Activated naive CD4-positive, alpha-beta T cell treated with anti-CD3 and anti-CD28 coated beads, Interleukin-2, amount 50 U/mL, for 72 hours (primary cell): ENCODE results near the gene LCE2C. TPM values are rescaled to one million over a fixed set of nuclear protein-coding genes. Genes with fewer than 3 reads are reported as not detected.
A peak's percentile ranks its signal among the peaks of the same experiment; 100 is the strongest.
"Not testable (repeated sequence)": the region's sequence is repeated elsewhere in the genome, so short reads cannot be mapped to it uniquely, and the experiment has no call there.

Source experiments
- ATAC-seq, 2 donors: fragments of 150-1000 bp; cut with Tn5 transposase; 2 replicates each; pipeline ENCODE4 v1.10.0; 2021; ENCODE audit warnings: mild to moderate bottlenecking in 2 of 2, moderate library complexity in 2 of 2
- DNase-seq, 2 donors: peaks; one replicate each; pipeline ENCODE4 v3.0.0; 2021 to 2022; ENCODE audit warnings: low spot score in 2 of 2
- H3K27ac Mint-ChIP-seq, 2 donors: one replicate each; pipeline ENCODE4 v1.8.0; 2022; ENCODE audit warnings: mild to moderate bottlenecking in 2 of 2, mixed read lengths in 2 of 2
- H3K36me3 Mint-ChIP-seq, 2 donors: one replicate each; pipeline ENCODE4 v1.8.0; 2022; ENCODE audit warnings: mixed read lengths in 2 of 2
- H3K9me3 Mint-ChIP-seq, 2 donors: one replicate each; pipeline ENCODE4 v1.8.0; 2022; ENCODE audit warnings: mixed read lengths in 2 of 2
- total RNA-seq, 2 donors: library from RNA; stranded (reverse); gene quantifications; one replicate each; pipeline ENCODE4 v1.2.3, GENCODE V29; 2022

Gene LCE2C, protein sequence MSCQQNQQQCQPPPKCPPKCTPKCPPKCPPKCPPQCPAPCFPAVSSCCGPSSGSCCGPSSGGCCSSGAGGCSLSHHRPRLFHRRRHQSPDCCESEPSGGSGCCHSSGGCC
- not detected for total RNA-seq

DNA sequence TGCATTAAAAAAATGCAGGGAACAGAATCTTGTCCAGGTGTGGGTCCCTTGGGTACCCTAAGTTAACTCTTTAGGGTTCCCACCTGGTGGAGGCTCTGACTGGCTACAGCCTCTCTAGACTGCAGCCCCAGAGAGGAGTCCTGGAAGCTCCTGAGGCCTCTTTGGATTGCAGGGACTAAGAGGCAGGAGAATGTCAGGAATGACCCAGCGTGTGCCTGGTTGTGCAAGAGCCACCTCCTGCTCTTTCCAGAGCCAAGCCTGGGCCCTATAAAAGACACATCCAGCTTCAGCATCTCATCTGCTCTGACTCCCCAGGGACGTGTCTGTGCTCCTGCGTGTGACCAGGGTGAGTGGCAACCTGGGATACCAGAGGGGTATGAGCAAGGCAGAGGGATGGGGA lies at the start of gene LCE2C:
Gene LCE2C, plus strand, starts transcription at position 297 of the 400 bp plus-strand sequence. CDS start 737 bp downstream, outside the sequence.
- not testable (repeated sequence) for DNase-seq, ATAC-seq, H3K36me3 Mint-ChIP-seq, H3K9me3 Mint-ChIP-seq, H3K27ac Mint-ChIP-seq

DNA sequence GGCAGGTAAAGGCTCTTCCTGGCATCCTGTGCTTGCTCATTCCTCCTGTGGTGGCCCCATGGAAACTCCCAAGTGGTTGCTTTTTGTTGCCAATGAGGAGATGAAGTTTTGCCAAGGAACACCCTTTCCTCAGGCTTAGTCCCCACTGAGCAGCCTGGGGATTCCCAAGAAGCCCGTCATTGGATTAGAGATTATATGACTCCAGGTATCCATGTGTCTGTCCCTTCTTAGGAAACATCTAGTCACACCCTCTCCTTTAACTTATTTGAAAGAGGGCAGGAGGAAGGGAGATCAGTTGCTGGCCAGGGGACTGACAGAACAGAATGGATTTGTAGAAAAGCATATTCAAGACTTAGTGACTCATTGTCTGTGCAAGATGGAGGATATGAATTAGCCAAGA lies 48.3 kb upstream of the LCE2C start:
- peaks cover 0 to 1% of the 10 kb centered on the region in 2 donors for H3K36me3 Mint-ChIP-seq
- H3K27ac Mint-ChIP-seq: no peak overlapping the region
- ATAC-seq (no peak), DNase-seq (no peak)
- H3K9me3 Mint-ChIP-seq: no peaks in the 10 kb centered on the region

DNA sequence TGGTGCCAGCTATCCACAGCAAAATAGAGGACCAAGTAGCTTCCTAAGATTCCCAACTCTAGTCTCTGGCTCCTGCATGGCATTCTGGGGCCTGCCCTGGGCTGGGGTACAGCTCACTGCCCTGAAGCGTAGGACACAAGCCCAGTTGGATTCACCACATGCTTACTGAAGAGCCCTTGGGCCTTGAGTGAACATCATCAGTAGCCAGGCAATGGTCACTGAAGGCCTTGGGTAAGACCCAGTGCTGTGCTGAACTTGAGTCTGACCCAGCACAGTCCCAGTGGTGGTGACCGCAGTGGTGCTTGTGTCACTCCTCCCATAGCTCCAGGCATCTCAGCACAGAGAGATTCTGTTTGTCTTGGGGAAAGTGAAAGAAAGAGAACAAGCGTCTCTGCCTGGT lies 44.5 kb upstream of the LCE2C start:
- Mint-ChIP-seq H3K9me3 (no peaks in the 10 kb centered on the region), H3K36me3 (peaks cover 0 to 6% of the 10 kb centered on the region in 2 donors), H3K27ac (no peak overlapping the region)
- ATAC-seq (no peak), DNase-seq (no peak)

DNA sequence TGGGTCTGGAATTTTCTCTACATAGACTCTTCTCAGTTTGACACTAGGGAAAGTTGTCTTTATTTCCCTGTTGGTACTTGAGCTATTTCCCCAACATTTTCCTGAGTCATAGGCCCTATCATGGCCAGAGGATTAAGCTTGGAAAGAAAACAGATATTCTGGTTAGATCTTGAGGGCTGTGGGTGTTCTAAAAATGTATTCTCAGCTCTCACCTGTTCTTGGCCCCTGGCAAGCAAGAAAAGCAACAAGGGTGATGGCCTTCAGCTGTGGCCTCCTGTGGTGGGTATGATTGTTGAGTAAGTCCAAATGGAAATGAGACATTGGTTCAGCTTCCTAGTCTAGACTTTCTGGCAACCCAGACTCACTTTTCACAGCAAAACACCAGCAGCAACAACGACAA lies 34.7 kb upstream of the LCE2C start:
- no peak for DNase-seq
- Mint-ChIP-seq H3K36me3 (no peaks in the 10 kb centered on the region), H3K27ac (no peak overlapping the region), H3K9me3 (no peaks in the 10 kb centered on the region)
- no peak for ATAC-seq

DNA sequence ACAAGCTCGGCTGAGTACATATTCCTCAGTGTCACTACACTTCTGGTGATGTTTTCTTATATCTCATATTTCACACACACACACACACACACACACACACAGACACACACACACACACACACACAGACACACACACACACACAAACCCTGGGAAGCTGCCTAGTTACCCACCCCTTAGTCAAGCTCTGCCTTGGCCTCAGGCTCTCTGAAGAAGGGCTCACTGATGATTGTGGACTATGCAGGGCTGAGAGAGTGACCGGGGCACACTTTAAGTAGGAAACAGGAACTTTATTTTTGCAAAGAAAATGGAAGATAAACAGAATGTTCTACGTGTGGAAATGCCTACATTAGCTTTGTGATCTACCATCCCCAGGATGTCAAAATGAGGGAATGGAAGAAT lies 31.1 kb upstream of the LCE2C start:
- Mint-ChIP-seq H3K36me3 (no peaks in the 10 kb centered on the region), H3K9me3 (no peaks in the 10 kb centered on the region), H3K27ac (no peak overlapping the region)
- no peak for DNase-seq
- no peak for ATAC-seq

DNA sequence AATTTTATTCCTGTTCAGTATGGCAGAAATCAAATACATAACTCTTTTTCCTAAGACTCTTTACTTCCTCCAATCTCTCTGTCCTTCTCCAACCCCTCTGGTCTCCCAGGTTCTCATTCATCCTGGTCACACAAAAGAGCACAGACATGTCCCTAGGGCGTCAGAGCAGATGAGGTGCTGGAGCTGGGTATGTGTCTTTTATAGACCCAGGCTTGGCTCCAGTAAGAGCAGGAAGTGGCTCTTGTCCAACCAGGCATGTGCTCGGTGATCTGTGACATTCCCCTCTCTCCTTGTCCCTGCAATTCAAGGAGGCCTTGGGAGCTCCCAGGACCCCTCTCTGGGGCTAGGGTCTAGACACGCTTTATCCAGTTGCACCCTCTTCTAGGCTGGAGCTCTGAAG lies 29.9 kb upstream of the LCE2C start:
- ATAC-seq (no peak), DNase-seq (no peak)
- Mint-ChIP-seq H3K27ac (no peak overlapping the region), H3K9me3 (no peaks in the 10 kb centered on the region), H3K36me3 (no peaks in the 10 kb centered on the region)

DNA sequence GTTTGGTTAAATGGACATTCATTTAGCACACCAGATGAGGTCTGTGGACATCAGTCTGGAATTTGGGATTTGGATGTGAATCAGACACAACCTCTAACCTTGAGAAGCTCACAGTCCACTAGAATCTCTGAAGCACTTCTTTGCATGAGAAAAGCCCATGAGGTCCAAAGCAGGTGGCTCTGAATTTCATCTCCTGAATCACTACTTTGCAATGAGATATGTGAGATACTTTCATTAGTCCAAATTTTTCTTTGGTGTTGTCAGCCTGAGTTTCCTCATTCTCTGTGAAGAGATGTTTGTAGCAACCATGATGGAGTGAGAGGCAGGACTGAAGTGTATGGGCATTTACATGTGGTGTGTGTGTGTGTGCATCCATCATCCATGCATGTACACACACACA lies 28.4 kb upstream of the LCE2C start:
- no peaks in the 10 kb centered on the region for H3K36me3 Mint-ChIP-seq
- H3K9me3 Mint-ChIP-seq: no peaks in the 10 kb centered on the region
- DNase-seq (no peak), ATAC-seq (no peak)
- H3K27ac Mint-ChIP-seq: no peak overlapping the region

DNA sequence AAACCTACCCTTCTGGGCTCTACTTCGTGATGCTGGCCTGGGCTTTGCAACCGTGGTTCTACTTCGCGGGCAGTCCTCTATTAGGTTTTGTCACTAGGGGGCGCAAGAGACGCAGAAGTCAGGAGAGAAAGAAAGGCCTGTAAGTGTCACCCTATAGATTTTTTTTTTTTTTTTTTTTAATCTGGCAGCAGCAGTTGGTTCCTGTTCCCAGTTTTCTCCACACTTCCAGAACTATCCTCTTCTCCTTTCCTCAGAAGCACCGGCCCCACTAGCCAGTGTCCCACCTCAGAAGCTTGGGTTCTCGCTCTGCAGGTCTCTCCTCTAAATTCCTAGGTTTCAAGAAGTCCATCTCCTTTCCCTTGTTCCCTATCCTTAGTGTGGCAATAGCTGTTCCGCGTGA lies 21.0 kb upstream of the LCE2C start:
- H3K27ac Mint-ChIP-seq: no peak overlapping the region
- peak; percentile 49 to 59 for ATAC-seq
- H3K9me3 Mint-ChIP-seq: no peaks in the 10 kb centered on the region

DNA sequence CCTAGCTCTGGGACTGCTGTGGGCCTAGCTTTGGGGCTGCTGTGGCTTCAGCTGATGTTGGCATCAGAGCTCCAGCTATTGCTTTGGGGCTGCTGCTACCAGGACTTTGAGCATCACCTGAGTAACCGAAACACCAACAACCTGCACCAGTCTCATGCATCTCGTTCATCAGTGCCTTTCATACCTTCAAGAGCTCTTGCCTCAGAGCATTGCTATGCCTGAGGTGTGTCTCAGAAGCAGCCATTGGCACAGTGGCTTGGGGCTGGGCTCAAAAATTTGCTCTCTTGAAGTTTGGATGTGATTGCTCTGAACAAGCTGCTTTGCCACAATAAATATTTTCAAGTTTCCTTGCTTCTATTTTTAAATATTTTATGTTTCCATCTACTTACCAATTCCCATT lies 18.6 kb upstream of the LCE2C start:
- ATAC-seq (no peak), DNase-seq (no peak)
- Mint-ChIP-seq H3K9me3 (no peaks in the 10 kb centered on the region), H3K36me3 (no peaks in the 10 kb centered on the region), H3K27ac (no peak overlapping the region)

More for the DNA sequence above, 21.0 kb upstream of the LCE2C start:
- H3K36me3 Mint-ChIP-seq: no peaks in the 10 kb centered on the region
- peak in 1 of 2 donors; percentile 77 for DNase-seq

DNA sequence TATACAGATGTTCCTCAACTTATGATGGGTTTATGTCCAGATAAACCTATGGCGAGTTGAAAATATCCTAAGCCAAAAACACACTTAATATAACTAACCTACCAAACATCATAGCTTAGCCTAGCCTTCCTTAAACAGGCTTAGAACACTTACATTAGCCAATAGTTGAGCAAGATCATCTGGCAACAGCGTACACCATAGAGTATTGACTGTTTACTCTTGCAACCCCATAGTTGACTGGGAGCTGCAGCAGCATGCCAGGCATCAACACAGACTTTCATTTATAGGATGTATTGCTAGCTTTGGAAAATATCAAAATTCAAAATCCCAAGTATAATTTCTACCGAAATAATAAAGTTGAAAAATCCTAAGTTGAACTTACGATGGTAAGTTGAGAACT lies 17.4 kb upstream of the LCE2C start:
- DNase-seq (no peak), ATAC-seq (no peak)
- H3K36me3 Mint-ChIP-seq: no peaks in the 10 kb centered on the region
- no peak overlapping the region for H3K27ac Mint-ChIP-seq
- H3K9me3 Mint-ChIP-seq: no peaks in the 10 kb centered on the region

DNA sequence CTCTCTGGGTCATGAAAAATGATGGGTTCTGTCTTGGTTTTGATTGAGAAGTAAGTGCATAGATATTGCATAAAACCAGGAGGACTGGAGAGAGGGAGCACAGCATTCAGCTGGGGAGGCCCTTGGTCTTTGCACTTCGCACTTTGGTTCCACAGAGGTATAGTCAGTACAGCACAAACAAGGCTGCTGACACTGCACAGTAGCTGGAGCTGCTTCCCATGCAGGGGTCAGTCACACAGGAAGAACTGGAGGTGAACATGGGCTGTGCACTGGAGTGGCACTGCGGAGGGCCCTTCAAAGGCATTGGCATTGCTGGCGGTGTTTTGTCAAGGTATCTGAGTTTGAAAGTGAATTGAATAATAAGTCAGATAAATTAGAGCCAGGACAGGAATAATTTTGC lies 16.4 kb upstream of the LCE2C start:
- H3K9me3 Mint-ChIP-seq: no peaks in the 10 kb centered on the region
- ATAC-seq (no peak), DNase-seq (no peak)
- no peaks in the 10 kb centered on the region for H3K36me3 Mint-ChIP-seq
- H3K27ac Mint-ChIP-seq: no peak overlapping the region

DNA sequence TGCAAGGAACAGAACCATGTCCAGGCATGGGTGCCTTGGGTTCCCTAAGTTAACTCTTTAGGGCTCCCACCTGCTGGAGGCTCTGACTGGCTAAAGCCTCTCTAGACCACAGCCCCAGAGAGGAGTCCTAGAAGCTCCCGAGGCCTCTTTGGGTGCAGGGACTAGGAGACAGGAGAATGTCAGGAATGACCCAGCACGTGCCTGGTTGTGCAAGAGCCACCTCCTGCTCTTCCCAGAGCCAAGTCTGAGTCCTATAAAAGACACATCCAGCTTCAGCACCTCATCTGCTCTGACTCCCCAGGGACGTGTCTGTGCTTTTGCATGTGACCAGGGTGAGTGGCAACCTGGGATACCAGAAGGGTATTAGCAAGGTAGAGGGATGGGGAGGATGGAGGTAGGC lies 12.0 kb upstream of the LCE2C start, which contains the start of gene LCE2D:
Gene LCE2D, plus strand, starts transcription at position 283 of the 400 bp plus-strand sequence. CDS start 726 bp downstream, outside the sequence.
- H3K9me3 Mint-ChIP-seq: peaks cover 0 to 5% of the 10 kb centered on the region in 2 donors
- no peaks in the 10 kb centered on the region for H3K36me3 Mint-ChIP-seq
- ATAC-seq (no peak), DNase-seq (no peak)
- no peak within 1 kb of the TSS for H3K27ac Mint-ChIP-seq

DNA sequence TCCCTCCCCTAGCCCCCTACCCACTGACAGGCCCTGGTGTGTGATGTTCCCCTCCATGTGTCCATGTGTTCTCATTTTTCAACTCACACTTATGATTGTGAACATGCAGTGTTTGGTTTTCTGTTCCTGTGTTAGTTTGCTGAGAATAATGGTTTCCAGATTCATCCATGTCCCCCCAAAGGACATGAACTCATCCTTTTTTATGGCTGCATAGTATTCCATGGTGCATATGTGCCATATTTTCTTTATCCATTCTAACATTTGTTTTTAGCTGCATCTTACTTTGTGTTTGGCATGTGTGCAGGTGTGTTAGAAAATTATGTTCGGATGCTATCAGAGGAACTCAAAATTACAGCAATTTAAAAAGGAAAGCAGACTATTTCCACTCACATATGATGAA lies 8.9 kb upstream of the LCE2C start:
- not testable (repeated sequence) for H3K27ac Mint-ChIP-seq, DNase-seq, H3K36me3 Mint-ChIP-seq, ATAC-seq, H3K9me3 Mint-ChIP-seq

DNA sequence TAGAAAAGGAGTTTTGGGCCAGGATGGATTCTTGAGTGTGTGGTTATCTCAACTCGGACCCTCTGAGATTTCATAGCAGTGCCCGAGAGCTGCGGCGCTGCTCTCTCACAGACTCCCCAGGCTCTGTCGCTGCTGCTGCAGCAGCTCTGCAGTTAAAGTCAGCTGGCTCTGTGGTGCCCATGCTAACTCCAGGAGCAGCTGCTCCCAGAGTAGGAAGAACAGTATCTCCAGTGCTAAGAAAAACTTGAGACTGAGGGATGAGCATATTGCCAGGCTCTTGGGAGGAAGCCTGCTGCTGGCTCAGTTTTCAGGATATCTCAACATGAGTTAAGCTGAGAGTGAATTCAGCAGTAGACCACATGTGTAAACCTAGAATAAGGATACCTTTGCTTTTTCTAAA lies 7.4 kb upstream of the LCE2C start:
- H3K9me3 Mint-ChIP-seq: peaks cover 0 to 5% of the 10 kb centered on the region in 2 donors
- no peak for ATAC-seq

DNA sequence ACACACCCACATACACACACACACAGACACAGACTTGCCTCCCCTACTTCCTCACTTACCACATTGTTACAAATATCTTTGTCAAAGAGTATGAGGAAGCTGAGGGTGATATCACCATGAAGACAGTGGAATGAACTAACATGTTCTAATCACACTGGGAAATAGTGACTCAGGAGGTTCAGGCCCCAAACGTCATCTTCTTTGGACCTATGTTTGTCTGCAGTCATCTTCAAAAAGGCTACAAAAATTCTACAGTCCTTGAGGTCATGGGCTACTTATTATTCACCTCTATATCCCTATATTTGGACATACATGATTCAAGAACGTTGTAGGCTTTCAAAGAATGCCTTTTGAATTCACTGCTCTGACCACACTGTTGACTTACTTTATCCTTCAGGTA lies 2.1 kb upstream of the LCE2C start:
- ATAC-seq (no peak), DNase-seq (no peak)
- Mint-ChIP-seq H3K9me3 (no peaks in the 10 kb centered on the region), H3K36me3 (no peaks in the 10 kb centered on the region), H3K27ac (no peak overlapping the region)

More for the DNA sequence above, 7.4 kb upstream of the LCE2C start:
- no peak overlapping the region for H3K27ac Mint-ChIP-seq
- no peak for DNase-seq
- no peaks in the 10 kb centered on the region for H3K36me3 Mint-ChIP-seq

DNA sequence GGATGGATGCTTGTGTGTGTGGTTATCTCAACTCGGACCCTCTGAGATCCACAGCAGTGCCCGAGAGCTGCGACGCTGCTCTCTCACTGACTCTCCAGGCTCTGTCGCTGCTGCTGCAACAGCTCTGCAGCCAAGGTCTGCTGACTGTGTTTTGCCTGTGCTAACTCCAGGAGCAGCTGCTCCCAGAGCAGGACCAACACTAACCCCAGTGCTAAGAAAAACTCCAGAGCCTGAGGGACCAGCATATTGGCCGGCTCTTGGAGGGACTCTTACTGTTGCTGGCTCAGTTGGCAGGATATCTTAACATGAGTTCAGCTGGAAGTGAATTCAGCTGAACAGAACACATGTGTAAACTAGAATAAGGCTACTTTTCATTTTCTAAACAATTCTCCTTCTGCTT lies 4.4 kb downstream of the LCE2C start:
- Mint-ChIP-seq H3K9me3 (no peaks in the 10 kb centered on the region), H3K27ac (no peak overlapping the region), H3K36me3 (no peaks in the 10 kb centered on the region)
- DNase-seq (no peak), ATAC-seq (no peak)

DNA sequence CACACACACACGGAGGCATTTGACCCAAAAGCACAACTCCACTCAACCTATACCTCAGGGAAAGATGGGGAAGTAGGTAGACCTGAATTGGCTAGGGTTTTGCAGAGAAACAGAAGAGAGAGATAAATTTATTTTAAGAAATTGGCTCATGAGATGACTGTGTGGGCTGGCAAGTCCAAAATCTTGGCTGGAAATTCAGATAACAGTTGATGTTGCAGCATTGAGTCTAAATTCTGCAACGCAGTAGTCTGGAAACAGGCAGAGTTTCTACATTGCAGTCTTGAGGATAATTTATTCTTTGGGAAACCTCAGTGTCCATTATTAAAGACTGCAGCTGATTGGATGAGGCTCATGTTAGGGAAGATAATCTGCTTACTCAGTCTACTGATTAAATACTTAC lies 6.5 kb downstream of the LCE2C start:
- no peaks in the 10 kb centered on the region for H3K9me3 Mint-ChIP-seq
- ATAC-seq: no peak
- H3K36me3 Mint-ChIP-seq: no peaks in the 10 kb centered on the region
- H3K27ac Mint-ChIP-seq: no peak overlapping the region
- no peak for DNase-seq

DNA sequence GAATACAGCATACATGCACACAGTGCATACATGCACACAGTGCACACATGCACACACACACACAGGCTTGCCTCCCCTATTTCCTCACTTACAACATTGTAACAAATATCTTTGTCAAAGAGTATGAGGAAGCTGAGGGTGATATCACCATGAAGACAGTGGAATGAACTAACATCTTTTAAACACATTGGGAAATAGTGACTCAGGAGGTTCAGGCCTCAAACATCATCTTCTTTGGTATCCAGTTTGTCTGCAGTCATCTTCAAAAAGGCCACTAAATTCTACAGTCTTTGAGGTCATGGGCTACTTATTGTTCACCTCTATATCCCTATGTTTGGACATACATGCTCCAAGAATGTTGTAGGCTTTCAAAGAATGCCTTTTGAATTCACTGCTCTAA lies 8.8 kb downstream of the LCE2C start:
- no peak for DNase-seq
- no peak for ATAC-seq
- no peak overlapping the region for H3K27ac Mint-ChIP-seq
- H3K9me3 Mint-ChIP-seq: no peaks in the 10 kb centered on the region
- no peaks in the 10 kb centered on the region for H3K36me3 Mint-ChIP-seq

DNA sequence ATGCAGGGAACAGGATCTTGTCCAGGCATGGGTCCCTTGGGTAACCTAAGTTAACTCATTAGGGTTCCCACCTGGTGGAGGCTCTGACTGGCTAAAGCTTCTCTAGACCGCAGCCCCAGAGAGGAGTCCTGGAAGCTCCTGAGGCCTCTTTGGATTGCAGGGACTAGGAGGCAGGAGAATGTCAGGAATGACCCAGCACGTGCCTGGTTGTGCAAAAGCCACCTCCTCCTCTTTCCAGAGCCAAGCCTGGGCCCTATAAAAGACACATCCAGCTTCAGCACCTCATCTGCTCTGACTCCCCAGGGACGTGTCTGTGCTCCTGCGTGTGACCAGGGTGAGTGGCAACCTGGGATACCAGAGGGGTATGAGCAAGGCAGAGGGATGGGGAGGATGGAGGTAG lies 10.7 kb downstream of the LCE2C start, which contains the start of gene LCE2B:
Gene LCE2B, plus strand, starts transcription at position 301 of the 400 bp plus-strand sequence. CDS start 721 bp downstream, outside the sequence.
- not testable (repeated sequence) for H3K36me3 Mint-ChIP-seq, H3K9me3 Mint-ChIP-seq, H3K27ac Mint-ChIP-seq, DNase-seq, ATAC-seq
